ENCODE results near the gene BAG2.

BAG2 gene

DNA sequence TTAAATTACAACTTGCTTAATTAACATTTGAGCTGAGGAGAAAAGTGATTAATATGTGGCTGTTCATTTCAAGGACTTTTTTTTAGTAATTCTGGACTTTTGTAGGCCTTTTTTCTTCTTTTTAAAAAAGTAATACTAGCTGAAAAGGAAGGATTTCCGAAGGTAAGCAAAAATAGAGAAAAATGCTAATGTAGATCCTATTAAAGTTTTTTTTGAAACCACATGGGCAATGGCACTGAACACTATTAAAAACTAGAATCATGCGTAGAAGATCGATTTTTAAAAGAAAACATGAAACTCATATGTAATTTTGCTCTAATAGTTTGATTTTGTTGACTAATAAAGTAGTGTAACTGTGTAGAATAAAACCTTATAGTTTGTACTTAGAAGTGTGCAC, 2.4 kb downstream of the BAG2 start:
- Histone ChIP-seq H3K9me3 (ENCODE audit: control insufficient read depth, insufficient read depth, low read depth, low read length) (no peaks in the 10 kb centered on the region), H3K9ac (ENCODE audit: low read length) (no peak overlapping the region), H3K36me3 (ENCODE audit: control insufficient read depth, insufficient read depth, low read length) (peaks cover 2% of the 10 kb centered on the region; the same call in 1 of the 2 replicates), H3K4me3 (ENCODE audit: low read depth, low read length) (peak overlapping the region; percentile 75), H3K27me3 (ENCODE audit: control insufficient read depth, insufficient read depth, low read length) (peaks cover 3% of the 10 kb centered on the region; the same call in 1 of the 2 replicates), H3K4me1 (ENCODE audit: control insufficient read depth, insufficient read depth, low read length) (peaks cover 30% of the 10 kb centered on the region), H3K27ac (ENCODE audit: low read depth, low read length) (peak overlapping the region; percentile 77; the same call in 1 of the 2 replicates)

GRCh38 chr6:57177545-57178265, 5.6 kb downstream of the BAG2 start:
- H3K27me3 ChIP-seq (ENCODE audit: control insufficient read depth, insufficient read depth, low read length) = peaks cover 3% of the 10 kb centered on the region; the same call in 1 of the 2 replicates
- H3K27ac ChIP-seq (ENCODE audit: low read depth, low read length) = no peak overlapping the region
- no peak overlapping the region for H3K4me3 ChIP-seq (ENCODE audit: low read depth, low read length)
- H3K9ac ChIP-seq (ENCODE audit: low read length) = no peak overlapping the region
- H3K9me3 ChIP-seq (ENCODE audit: control insufficient read depth, insufficient read depth, low read depth, low read length) = no peaks in the 10 kb centered on the region
- peaks cover 15% of the 10 kb centered on the region for H3K36me3 ChIP-seq (ENCODE audit: control insufficient read depth, insufficient read depth, low read length)
- peaks cover 27% of the 10 kb centered on the region for H3K4me1 ChIP-seq (ENCODE audit: control insufficient read depth, insufficient read depth, low read length)

DNA sequence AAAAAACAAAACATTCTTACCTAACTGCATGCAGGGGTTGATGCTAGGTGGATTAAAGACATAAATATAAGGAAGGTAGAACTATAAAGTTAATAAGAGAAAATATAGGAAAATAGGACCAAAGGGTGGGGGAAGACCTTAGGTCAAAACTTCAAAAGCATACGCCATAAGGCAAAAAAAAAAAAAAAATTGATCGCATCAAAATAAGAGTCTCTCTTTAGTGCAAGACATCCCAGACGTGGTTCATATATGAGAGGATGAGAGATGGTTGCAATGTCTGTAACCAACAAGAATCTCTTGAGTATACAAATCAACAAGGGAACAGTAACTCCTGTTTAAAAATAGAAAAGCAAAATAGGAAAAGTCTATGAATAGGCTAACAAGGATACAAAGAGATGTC, 8.5 kb downstream of the BAG2 start:
- Histone ChIP-seq H3K36me3 (ENCODE audit: control insufficient read depth, insufficient read depth, low read length) (peaks cover 43% of the 10 kb centered on the region), H3K27me3 (ENCODE audit: control insufficient read depth, insufficient read depth, low read length) (no peaks in the 10 kb centered on the region), H3K9ac (ENCODE audit: low read length) (no peak overlapping the region), H3K4me1 (ENCODE audit: control insufficient read depth, insufficient read depth, low read length) (peaks cover 8% of the 10 kb centered on the region), H3K9me3 (ENCODE audit: control insufficient read depth, insufficient read depth, low read depth, low read length) (no peaks in the 10 kb centered on the region), H3K4me3 (ENCODE audit: low read depth, low read length) (no peak overlapping the region), H3K27ac (ENCODE audit: low read depth, low read length) (no peak overlapping the region)

- H3K9me3 ChIP-seq (ENCODE audit: control insufficient read depth, insufficient read depth, low read depth, low read length) = no peaks in the 10 kb centered on the region
- no peak overlapping the region for H3K27ac ChIP-seq (ENCODE audit: low read depth, low read length)
- peaks cover 51% of the 10 kb centered on the region for H3K36me3 ChIP-seq (ENCODE audit: control insufficient read depth, insufficient read depth, low read length)
- H3K9ac ChIP-seq (ENCODE audit: low read length) = no peak overlapping the region
- no peaks in the 10 kb centered on the region for H3K27me3 ChIP-seq (ENCODE audit: control insufficient read depth, insufficient read depth, low read length)
- H3K4me3 ChIP-seq (ENCODE audit: low read depth, low read length) = no peak overlapping the region
- no peaks in the 10 kb centered on the region; the same call in none of the 2 replicates for H3K4me1 ChIP-seq (ENCODE audit: control insufficient read depth, insufficient read depth, low read length)
Measured at GRCh38 chr6:57182017-57182432, 9.9 kb downstream of the BAG2 start.

DNA sequence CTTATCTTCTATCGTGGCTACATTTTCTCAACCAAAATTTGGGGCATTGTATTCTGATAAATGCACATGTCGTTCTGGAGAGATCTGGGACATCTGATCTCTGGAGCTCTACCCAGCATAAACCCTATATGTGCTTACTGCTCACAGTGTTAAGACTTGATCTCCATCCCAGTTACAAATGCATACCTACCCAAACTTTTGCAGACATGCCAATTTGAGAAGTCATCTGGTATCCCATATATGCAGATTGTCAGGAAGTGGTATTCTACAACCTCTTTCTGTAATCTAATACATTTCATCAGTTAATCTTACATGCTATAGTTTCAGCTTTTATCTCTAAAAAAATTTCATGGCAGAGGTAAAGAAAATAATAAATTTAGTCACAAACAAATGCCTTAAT, 11.2 kb downstream of the BAG2 start:
- H3K9ac ChIP-seq (ENCODE audit: low read length) = no peak overlapping the region
- no peaks in the 10 kb centered on the region for H3K9me3 ChIP-seq (ENCODE audit: control insufficient read depth, insufficient read depth, low read depth, low read length)
- H3K36me3 ChIP-seq (ENCODE audit: control insufficient read depth, insufficient read depth, low read length) = peaks cover 55% of the 10 kb centered on the region
- no peaks in the 10 kb centered on the region for H3K4me1 ChIP-seq (ENCODE audit: control insufficient read depth, insufficient read depth, low read length)
- no peak overlapping the region for H3K4me3 ChIP-seq (ENCODE audit: low read depth, low read length)
- H3K27ac ChIP-seq (ENCODE audit: low read depth, low read length) = no peak overlapping the region
- H3K27me3 ChIP-seq (ENCODE audit: control insufficient read depth, insufficient read depth, low read length) = no peaks in the 10 kb centered on the region

DNA sequence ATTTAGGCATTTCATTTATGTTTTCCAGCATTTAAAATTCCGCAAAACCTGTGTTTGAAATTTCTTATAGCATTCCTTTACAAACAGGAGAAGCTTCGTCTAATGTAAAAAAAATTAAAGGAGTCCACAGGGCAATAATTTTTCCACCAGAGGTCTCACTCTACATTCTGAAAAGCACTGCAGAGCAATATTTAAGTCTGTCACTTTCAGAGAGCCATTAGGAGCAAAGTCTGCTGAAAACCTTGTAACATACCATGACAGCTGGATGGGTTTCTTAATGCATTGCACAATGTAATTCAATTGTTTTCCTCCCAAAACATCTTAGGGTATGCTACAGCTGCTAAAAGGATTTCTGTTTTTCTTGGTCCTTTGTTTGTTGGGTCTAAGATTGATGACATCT, 18.0 kb downstream of the BAG2 start:
- Histone ChIP-seq H3K4me3 (ENCODE audit: low read depth, low read length) (no peak overlapping the region), H3K9ac (ENCODE audit: low read length) (no peak overlapping the region), H3K27me3 (ENCODE audit: control insufficient read depth, insufficient read depth, low read length) (no peaks in the 10 kb centered on the region), H3K27ac (ENCODE audit: low read depth, low read length) (no peak overlapping the region), H3K4me1 (ENCODE audit: control insufficient read depth, insufficient read depth, low read length) (no peaks in the 10 kb centered on the region), H3K36me3 (ENCODE audit: control insufficient read depth, insufficient read depth, low read length) (peaks cover 67% of the 10 kb centered on the region), H3K9me3 (ENCODE audit: control insufficient read depth, insufficient read depth, low read depth, low read length) (no peaks in the 10 kb centered on the region)

GRCh38 chr6:57193177-57193576, 21.1 kb downstream of the BAG2 start:
- Histone ChIP-seq H3K27me3 (ENCODE audit: control insufficient read depth, insufficient read depth, low read length) (no peaks in the 10 kb centered on the region), H3K9ac (ENCODE audit: low read length) (no peak overlapping the region), H3K27ac (ENCODE audit: low read depth, low read length) (no peak overlapping the region), H3K36me3 (ENCODE audit: control insufficient read depth, insufficient read depth, low read length) (peaks cover 49% of the 10 kb centered on the region), H3K4me1 (ENCODE audit: control insufficient read depth, insufficient read depth, low read length) (no peaks in the 10 kb centered on the region), H3K9me3 (ENCODE audit: control insufficient read depth, insufficient read depth, low read depth, low read length) (no peaks in the 10 kb centered on the region), H3K4me3 (ENCODE audit: low read depth, low read length) (no peak overlapping the region)

GRCh38 chr6:57195457-57195856, 23.3 kb downstream of the BAG2 start:
- H3K27me3 ChIP-seq (ENCODE audit: control insufficient read depth, insufficient read depth, low read length) = no peaks in the 10 kb centered on the region
- no peaks in the 10 kb centered on the region for H3K9me3 ChIP-seq (ENCODE audit: control insufficient read depth, insufficient read depth, low read depth, low read length)
- no peak overlapping the region for H3K27ac ChIP-seq (ENCODE audit: low read depth, low read length)
- H3K4me1 ChIP-seq (ENCODE audit: control insufficient read depth, insufficient read depth, low read length) = peaks cover 7% of the 10 kb centered on the region
- no peak overlapping the region for H3K9ac ChIP-seq (ENCODE audit: low read length)
- peaks cover 31% of the 10 kb centered on the region for H3K36me3 ChIP-seq (ENCODE audit: control insufficient read depth, insufficient read depth, low read length)
- H3K4me3 ChIP-seq (ENCODE audit: low read depth, low read length) = no peak overlapping the region

DNA sequence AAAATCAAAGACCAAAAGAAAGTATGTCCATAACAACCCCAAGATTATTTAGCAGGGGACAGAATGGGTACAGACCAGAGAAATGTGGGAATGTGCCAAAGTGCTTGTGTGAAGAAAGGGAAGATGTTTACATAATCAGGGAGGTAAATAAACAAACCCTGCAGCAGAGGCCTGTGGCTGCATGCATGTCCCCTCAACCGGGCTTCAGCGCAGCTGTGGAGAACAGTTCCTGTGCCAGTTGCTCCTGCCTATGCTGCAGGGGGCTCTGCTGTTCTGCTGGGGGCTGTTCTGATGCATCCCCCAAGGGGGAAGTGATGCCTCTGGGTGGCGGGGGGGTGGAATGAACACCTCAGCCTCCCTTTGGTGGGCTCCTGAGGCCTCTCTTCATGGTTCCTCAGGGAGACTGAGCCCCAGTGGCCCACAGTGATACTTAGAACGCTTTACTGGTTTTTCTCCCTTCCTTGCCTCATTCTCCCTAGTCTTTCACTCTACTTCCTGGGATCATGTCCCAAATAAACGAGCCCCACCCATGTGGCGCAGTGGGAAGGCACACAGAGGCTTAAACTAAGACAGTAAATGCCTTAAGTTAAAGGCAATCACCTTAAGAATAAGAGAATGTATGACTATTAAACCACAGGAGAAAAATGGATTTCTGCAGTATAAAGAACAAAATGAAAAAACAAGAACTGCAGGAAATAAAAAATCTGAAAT, 27.0 kb downstream of the BAG2 start:
- Histone ChIP-seq H3K27me3 (ENCODE audit: control insufficient read depth, insufficient read depth, low read length) (no peaks in the 10 kb centered on the region), H3K27ac (ENCODE audit: low read depth, low read length) (0 out of 2 replicates have a peak overlapping the region, but pooled peaks have one; percentile 43), H3K36me3 (ENCODE audit: control insufficient read depth, insufficient read depth, low read length) (no peaks in the 10 kb centered on the region), H3K4me3 (ENCODE audit: low read depth, low read length) (no peak overlapping the region), H3K4me1 (ENCODE audit: control insufficient read depth, insufficient read depth, low read length) (peaks cover 7% of the 10 kb centered on the region), H3K9me3 (ENCODE audit: control insufficient read depth, insufficient read depth, low read depth, low read length) (no peaks in the 10 kb centered on the region), H3K9ac (ENCODE audit: low read length) (no peak overlapping the region)

DNA sequence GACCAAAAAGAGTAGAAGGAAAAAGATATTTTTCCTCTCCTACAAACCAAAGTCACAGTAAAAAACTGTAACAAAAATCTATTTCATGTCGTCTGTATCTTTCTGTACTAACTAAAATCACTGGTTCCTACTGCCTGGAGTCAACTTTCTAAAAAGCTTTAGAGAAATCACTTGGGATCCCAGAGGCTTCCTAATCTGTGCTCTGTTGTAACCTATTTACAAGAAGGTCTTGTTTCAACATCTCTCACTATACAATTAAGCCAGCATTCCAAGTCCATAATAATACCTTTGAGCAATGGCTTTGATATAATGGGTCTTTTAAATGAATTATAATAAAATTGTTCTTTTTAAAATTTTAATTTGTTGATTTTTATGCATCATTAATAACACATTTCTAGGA, 29.6 kb downstream of the BAG2 start:
- Histone ChIP-seq H3K9ac (ENCODE audit: low read length) (no peak overlapping the region), H3K4me1 (ENCODE audit: control insufficient read depth, insufficient read depth, low read length) (peaks cover 20% of the 10 kb centered on the region), H3K27ac (ENCODE audit: low read depth, low read length) (no peak overlapping the region), H3K36me3 (ENCODE audit: control insufficient read depth, insufficient read depth, low read length) (no peaks in the 10 kb centered on the region), H3K4me3 (ENCODE audit: low read depth, low read length) (no peak overlapping the region), H3K9me3 (ENCODE audit: control insufficient read depth, insufficient read depth, low read depth, low read length) (no peaks in the 10 kb centered on the region), H3K27me3 (ENCODE audit: control insufficient read depth, insufficient read depth, low read length) (no peaks in the 10 kb centered on the region)

DNA sequence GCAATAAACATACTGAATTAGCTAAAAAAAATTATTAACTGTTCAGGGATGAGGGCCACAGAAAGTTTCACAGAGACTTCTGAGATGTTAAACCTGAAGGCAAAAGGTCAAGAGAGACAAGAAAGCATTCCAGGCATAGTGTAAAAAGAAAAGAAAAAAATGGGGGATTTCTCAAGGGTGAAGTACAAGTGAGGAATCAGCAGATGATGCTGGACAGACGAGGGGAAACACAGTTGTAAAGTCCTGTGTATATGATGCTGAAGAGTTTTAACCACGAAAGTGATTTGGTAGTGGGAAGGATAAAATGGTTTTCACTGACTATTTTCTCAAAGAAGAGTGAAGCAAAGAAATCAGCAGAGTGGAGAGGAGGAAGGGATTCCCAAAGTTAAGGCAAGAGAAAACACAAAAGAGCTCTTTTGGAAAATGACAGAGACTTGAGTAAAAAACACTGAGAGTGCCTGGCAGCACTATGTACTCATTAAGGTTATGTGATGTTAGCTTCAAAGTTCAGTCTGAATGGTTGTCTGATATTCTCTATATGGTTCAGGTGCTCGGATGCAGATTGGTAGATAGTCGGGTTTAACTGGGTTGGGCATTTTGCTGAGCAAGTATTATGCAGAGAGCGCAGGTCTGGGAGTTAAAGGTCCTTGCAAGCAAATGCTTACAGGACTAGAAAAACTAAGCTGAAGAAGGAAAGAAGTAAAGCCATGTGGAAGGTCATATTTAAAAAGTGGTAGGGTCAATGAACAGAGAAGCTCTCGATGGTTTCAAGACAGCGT, 33.6 kb downstream of the BAG2 start:
- Histone ChIP-seq H3K27me3 (ENCODE audit: control insufficient read depth, insufficient read depth, low read length) (no peaks in the 10 kb centered on the region), H3K27ac (ENCODE audit: low read depth, low read length) (no peak overlapping the region), H3K36me3 (ENCODE audit: control insufficient read depth, insufficient read depth, low read length) (no peaks in the 10 kb centered on the region), H3K9me3 (ENCODE audit: control insufficient read depth, insufficient read depth, low read depth, low read length) (no peaks in the 10 kb centered on the region), H3K4me3 (ENCODE audit: low read depth, low read length) (no peak overlapping the region), H3K9ac (ENCODE audit: low read length) (no peak overlapping the region), H3K4me1 (ENCODE audit: control insufficient read depth, insufficient read depth, low read length) (peaks cover 13% of the 10 kb centered on the region; the same call in 1 of the 2 replicates)

Measured in HUES6 (cell line).